ENCODE measurements around the gene PTGES3L. TPM values are rescaled to one million over a fixed set of nuclear protein-coding genes. Genes with fewer than 3 reads are reported as not detected.

PTGES3L gene
- total RNA-seq, 1 donor from 2014 or later, result 5.6 TPM

DNA sequence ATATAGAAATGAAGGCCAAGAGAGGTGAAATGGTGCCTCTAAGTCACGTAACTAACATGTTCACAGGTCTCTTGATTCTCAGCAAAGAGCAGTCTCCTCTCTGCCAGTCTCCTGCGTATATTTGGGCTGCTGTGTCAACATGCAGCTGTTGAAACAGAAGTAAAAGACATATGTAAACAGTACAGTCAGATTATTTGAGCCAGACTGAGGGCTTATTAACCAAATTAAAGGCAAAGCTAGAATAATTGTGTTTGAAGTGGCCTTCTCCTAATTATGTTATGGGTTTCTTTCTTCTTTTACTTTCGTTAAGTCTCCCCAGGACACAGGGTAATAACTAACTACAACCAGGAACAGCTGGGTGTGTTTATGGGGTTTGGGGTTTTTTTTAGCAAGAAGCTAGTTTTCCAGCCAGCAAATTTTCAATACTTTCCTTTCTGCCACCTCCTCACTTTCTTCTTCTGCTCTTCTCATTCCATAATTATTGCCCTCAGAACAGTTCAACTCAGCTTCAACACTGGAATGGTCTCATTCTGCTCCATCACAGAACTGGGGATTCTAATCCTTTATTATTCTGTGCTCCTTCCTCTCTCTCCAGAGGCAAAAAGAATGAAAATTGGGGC lies 60.9 kb downstream of the PTGES3L start:
- H3K4me1 Mint-ChIP-seq (ENCODE audit: low read depth), result peaks cover 27% of the 10 kb centered on the region
- peak overlapping the region; percentile 69 for H3K27ac Mint-ChIP-seq
- H3K9me3 Mint-ChIP-seq (ENCODE audit: low read depth), result no peaks in the 10 kb centered on the region
- H3K4me3 Mint-ChIP-seq (ENCODE audit: low read depth), result no peak overlapping the region
- TF ChIP-seq, protein P1, sequence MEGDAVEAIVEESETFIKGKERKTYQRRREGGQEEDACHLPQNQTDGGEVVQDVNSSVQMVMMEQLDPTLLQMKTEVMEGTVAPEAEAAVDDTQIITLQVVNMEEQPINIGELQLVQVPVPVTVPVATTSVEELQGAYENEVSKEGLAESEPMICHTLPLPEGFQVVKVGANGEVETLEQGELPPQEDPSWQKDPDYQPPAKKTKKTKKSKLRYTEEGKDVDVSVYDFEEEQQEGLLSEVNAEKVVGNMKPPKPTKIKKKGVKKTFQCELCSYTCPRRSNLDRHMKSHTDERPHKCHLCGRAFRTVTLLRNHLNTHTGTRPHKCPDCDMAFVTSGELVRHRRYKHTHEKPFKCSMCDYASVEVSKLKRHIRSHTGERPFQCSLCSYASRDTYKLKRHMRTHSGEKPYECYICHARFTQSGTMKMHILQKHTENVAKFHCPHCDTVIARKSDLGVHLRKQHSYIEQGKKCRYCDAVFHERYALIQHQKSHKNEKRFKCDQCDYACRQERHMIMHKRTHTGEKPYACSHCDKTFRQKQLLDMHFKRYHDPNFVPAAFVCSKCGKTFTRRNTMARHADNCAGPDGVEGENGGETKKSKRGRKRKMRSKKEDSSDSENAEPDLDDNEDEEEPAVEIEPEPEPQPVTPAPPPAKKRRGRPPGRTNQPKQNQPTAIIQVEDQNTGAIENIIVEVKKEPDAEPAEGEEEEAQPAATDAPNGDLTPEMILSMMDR (IDR thresholded peaks at IDR 0.05; ENCODE audit: unreplicated experiment), result no peak
- H3K27me3 Mint-ChIP-seq, result peaks cover 3% of the 10 kb centered on the region
- DNase-seq (ENCODE audit: low spot score, unreplicated experiment), result no peak
- no peaks in the 10 kb centered on the region for H3K36me3 Mint-ChIP-seq (ENCODE audit: insufficient read depth)

Other genes starting within 250 kb of the PTGES3L start
- gene EZH1, start 235.0 kb downstream of the PTGES3L start, total RNA-seq, result 31.4 and 31.9 TPM in 2 replicates
- 4.3 and 4.4 TPM in 2 replicates for gene RAMP2, start 218.9 kb downstream of the PTGES3L start, total RNA-seq
- 76.5 and 81.3 TPM in 2 replicates for gene VPS25, start 206.6 kb downstream of the PTGES3L start, total RNA-seq
- 5.8 and 6.3 TPM in 2 replicates for gene WNK4, start 199.5 kb downstream of the PTGES3L start, total RNA-seq
- 84.9 and 85.4 TPM in 2 replicates for gene COA3, start 181.4 kb downstream of the PTGES3L start, total RNA-seq
- gene CNTD1, start 181.2 kb downstream of the PTGES3L start, total RNA-seq, result not detected in 2 replicates
- gene BECN1, start 155.8 kb downstream of the PTGES3L start, total RNA-seq, result 63.4 and 67.1 TPM in 2 replicates
- gene PSME3, start 146.7 kb downstream of the PTGES3L start, total RNA-seq, result 121 and 129 TPM in 2 replicates
- gene AOC2, start 135.5 kb downstream of the PTGES3L start, total RNA-seq, result 4.1 and 4.3 TPM in 2 replicates
- gene AOC3, start 128.9 kb downstream of the PTGES3L start, total RNA-seq, result 1.2 and 2.6 TPM in 2 replicates
- gene G6PC1, start 79.3 kb downstream of the PTGES3L start, total RNA-seq, result not detected in 2 replicates
- 59.3 and 69.8 TPM in 2 replicates for gene AARSD1, start 15.6 kb downstream of the PTGES3L start, total RNA-seq
- 21.0 and 22.6 TPM in 2 replicates for gene RUNDC1, start 485 bp upstream of the PTGES3L start, total RNA-seq
- gene RPL27, start 18.3 kb upstream of the PTGES3L start, total RNA-seq, result 862 and 881 TPM in 2 replicates
- 1.2 and 1.6 TPM in 2 replicates for gene IFI35, start 26.7 kb upstream of the PTGES3L start, total RNA-seq
- 201 and 202 TPM in 2 replicates for gene VAT1, start 42.3 kb upstream of the PTGES3L start, total RNA-seq
- gene RND2, start 45.2 kb upstream of the PTGES3L start, total RNA-seq, result 12.4 and 14.6 TPM in 2 replicates
- gene BRCA1, start 145.3 kb upstream of the PTGES3L start, total RNA-seq, result 27.7 and 34.2 TPM in 2 replicates
- gene NBR1, start 191.1 kb upstream of the PTGES3L start, total RNA-seq, result 54.8 and 59.5 TPM in 2 replicates
- gene TMEM106A, start 231.8 kb upstream of the PTGES3L start, total RNA-seq, result 5.1 and 8.6 TPM in 2 replicates
- not detected in 2 replicates for gene CCDC200, start 248.5 kb upstream of the PTGES3L start, total RNA-seq

All from progenitor cell of endocrine pancreas (in vitro differentiated cells).